GM21367 (cell line): Measurements from ENCODE around the gene TMEM131L.

Experiments used
- ATAC-seq: cut with Tn5 transposase; IDR thresholded peaks from one replicate; pipeline ENCODE4 v1.9.1; 2021; ENCODE audit not compliant: unreplicated experiment

TMEM131L gene

GRCh38 chr4:153518637-153519389 lies 52.7 kb downstream of the TMEM131L start:
- no peak for ATAC-seq

GRCh38 chr4:153519687-153520086 lies 53.5 kb downstream of the TMEM131L start:
- no peak for ATAC-seq

- no peak for ATAC-seq
Observed at GRCh38 chr4:153520227-153520626, 54.1 kb downstream of the TMEM131L start.

GRCh38 chr4:153520801-153521329 lies 54.7 kb downstream of the TMEM131L start:
- ATAC-seq, result no peak

GRCh38 chr4:153521478-153521877 lies 55.3 kb downstream of the TMEM131L start:
- ATAC-seq, result no peak

GRCh38 chr4:153521999-153522801 lies 56.0 kb downstream of the TMEM131L start:
- ATAC-seq, result peak; percentile 23

GRCh38 chr4:153522802-153523094 lies 56.6 kb downstream of the TMEM131L start:
- ATAC-seq, result peak; percentile 27

- ATAC-seq, result no peak
Observed at GRCh38 chr4:153523164-153523796, 57.1 kb downstream of the TMEM131L start.

GRCh38 chr4:153523941-153524386 lies 57.8 kb downstream of the TMEM131L start:
- no peak for ATAC-seq

GRCh38 chr4:153524682-153525081 lies 58.5 kb downstream of the TMEM131L start:
- ATAC-seq, result no peak

GRCh38 chr4:153527690-153528089 lies 61.5 kb downstream of the TMEM131L start:
- ATAC-seq, result no peak

- peak; percentile 58 for ATAC-seq
Observed at GRCh38 chr4:153528705-153529485, 62.7 kb downstream of the TMEM131L start.

- ATAC-seq, result no peak
Observed at GRCh38 chr4:153529646-153530045, 63.5 kb downstream of the TMEM131L start.

- ATAC-seq, result no peak
Observed at GRCh38 chr4:153530284-153530999, 64.3 kb downstream of the TMEM131L start.

GRCh38 chr4:153531000-153531358 lies 64.8 kb downstream of the TMEM131L start:
- ATAC-seq, result no peak

- ATAC-seq, result no peak
Observed at GRCh38 chr4:153531976-153532626, 65.9 kb downstream of the TMEM131L start.

- no peak for ATAC-seq
Observed at GRCh38 chr4:153532636-153533035, 66.5 kb downstream of the TMEM131L start.

- no peak for ATAC-seq
Observed at GRCh38 chr4:153533387-153533786, 67.2 kb downstream of the TMEM131L start.

- ATAC-seq, result no peak
Observed at GRCh38 chr4:153534792-153535629, 68.9 kb downstream of the TMEM131L start.
